OCI-LY7 (cell line): ENCODE measurements around the gene SPINDOC. TPM values are rescaled to one million over a fixed set of nuclear protein-coding genes. Genes with fewer than 3 reads are reported as not detected.

Experiments used
- BruUV-seq: library from RNA; stranded (reverse); fragments of 400-500 nt; replicated peaks from 2 replicates; lab custom pipeline; 2021; lab: Mats Ljungman, UMichigan
- CTCF ChIA-PET: fragments of 300-600 bp; sonication (Branson Sonifier 250); formaldehyde crosslinking; loops from one replicate; lab custom pipeline; 2022; ENCODE audit warnings: antibody characterized with exemption; ENCODE audit not compliant: unreplicated experiment; lab: Charles Lee
- POLR2A ChIA-PET: fragments of 300-600 bp; sonication (Branson Sonifier 250); formaldehyde crosslinking; loops from one replicate; lab custom pipeline; 2022; ENCODE audit warnings: antibody characterized with exemption; lab: Charles Lee
- DNase-seq: peaks from one replicate; pipeline ENCODE4 v3.0.0-alpha.2; 2015; ENCODE audit warnings: low spot score
- H2AFZ ChIP-seq: fragments of 200-600 bp; sonication (generic), shearing (Covaris generic); 2 replicates; pipeline ENCODE4 v1.6.1; 2014; ENCODE audit warnings: mild to moderate bottlenecking, antibody characterized with exemption, low read length, moderate library complexity
- H3K27ac ChIP-seq: fragments of 200-600 bp; sonication (generic); 2 replicates; pipeline ENCODE4 v1.5.1; 2014; ENCODE audit warnings: mixed run types, low read depth, mild to moderate bottlenecking, moderate library complexity, low read length, inconsistent platforms; ENCODE audit not compliant: poor library complexity, severe bottlenecking
- H3K36me3 ChIP-seq: fragments of 200-600 bp; sonication (generic); 2 replicates; pipeline ENCODE4 v1.6.1; 2014; ENCODE audit warnings: mild to moderate bottlenecking, antibody characterized with exemption, low read length, moderate library complexity, mixed read lengths; ENCODE audit not compliant: insufficient read depth
- H3K4me1 ChIP-seq: fragments of 200-600 bp; sonication (generic); 2 replicates; pipeline ENCODE4 v1.5.1; 2014; ENCODE audit warnings: mild to moderate bottlenecking, low read length; ENCODE audit not compliant: insufficient read depth, poor library complexity, severe bottlenecking
- H3K4me2 ChIP-seq: fragments of 200-600 bp; sonication (generic); 2 replicates; pipeline ENCODE4 v1.6.1; 2014; ENCODE audit warnings: mild to moderate bottlenecking, low read length
- H3K4me3 ChIP-seq: fragments of 200-600 bp; sonication (generic); 2 replicates; pipeline ENCODE4 v1.5.1; 2014; ENCODE audit warnings: mild to moderate bottlenecking, low read depth, low read length; ENCODE audit not compliant: poor library complexity, severe bottlenecking
- H3K79me2 ChIP-seq: fragments of 200-600 bp; sonication (generic); 2 replicates; pipeline ENCODE4 v1.6.1; 2016; ENCODE audit warnings: low read depth, mild to moderate bottlenecking, low read length, moderate library complexity, mixed read lengths; ENCODE audit not compliant: insufficient read depth
- H3K9me2 ChIP-seq: fragments of 200-600 bp; sonication (generic); 2 replicates; pipeline ENCODE4 v1.6.1; 2016; ENCODE audit warnings: mild to moderate bottlenecking, low read length, mixed read lengths; ENCODE audit not compliant: insufficient read depth
- H3K9me3 ChIP-seq: fragments of 200-600 bp; sonication (generic); 2 replicates; pipeline ENCODE4 v1.6.1; 2014; ENCODE audit warnings: mild to moderate bottlenecking, mixed run types, low read length, mixed read lengths
- H4K20me1 ChIP-seq: fragments of 200-600 bp; sonication (generic); 2 replicates; pipeline ENCODE4 v1.6.1; 2014; ENCODE audit warnings: mild to moderate bottlenecking, antibody characterized with exemption, low read length, moderate library complexity, mixed read lengths; ENCODE audit not compliant: insufficient read depth
- EZH2phosphoT487 ChIP-seq: fragments of 200-600 bp; sonication (generic); IDR thresholded peaks from 2 replicates; pipeline ENCODE4 v1.6.1; 2018; ENCODE audit warnings: low read depth, borderline replicate concordance, mild to moderate bottlenecking, mixed run types, antibody characterized with exemption, low read length, moderate library complexity, mixed read lengths
- intact Hi-C: fragments of 100-400 bp; cut with micrococcal nuclease; formaldehyde crosslinking; loops from one replicate; pipeline ENCODE4 v1.10.0; 2022; ENCODE audit not compliant: unreplicated experiment
- total RNA-seq, 2 experiments: library from RNA; depleted of rRNA in 1 of 2; stranded (reverse); fragments of >200 nt in 1 of 2; shearing (Covaris generic) in 1 of 2; gene quantifications; 2 replicates each; pipeline ENCODE4 v1.2.3, GENCODE V29; 2014 to 2022
- TF ChIP-seq, protein P1 (sequence below): fragments of 200-600 bp; sonication (generic); conservative IDR thresholded peaks from 2 replicates; pipeline ENCODE4 v1.5.1; 2014; ENCODE audit warnings: mild to moderate bottlenecking, antibody characterized with exemption, low read length, moderate library complexity, mixed read lengths

SPINDOC gene
- total RNA-seq, 2 experiments from 2014 or later, result 57.9 to 81.8 TPM

DNA sequence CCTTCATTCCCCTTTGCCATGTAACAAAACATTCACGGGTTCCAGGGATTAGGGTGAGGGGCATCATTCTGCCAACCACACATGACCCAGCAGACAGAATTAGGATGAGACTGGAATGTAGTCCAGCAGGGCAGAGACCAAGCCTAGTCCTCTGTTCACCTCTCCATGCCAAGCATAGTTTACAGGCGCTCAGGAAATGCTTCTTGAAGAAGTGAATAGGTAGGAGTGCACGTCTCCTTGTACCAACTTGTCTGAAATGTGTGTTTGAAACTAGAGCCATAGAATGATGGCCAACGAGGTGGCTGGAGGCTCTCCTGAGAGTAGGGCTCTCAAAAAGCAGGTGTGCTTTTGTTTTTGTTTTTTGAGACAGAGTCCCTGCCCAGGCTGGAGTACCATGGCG, 8.2 kb downstream of the SPINDOC start:
- Histone ChIP-seq H3K79me2 (peaks cover 10% of the 10 kb centered on the region; the same call in 1 of the 2 replicates), H3K9me2 (no peaks in the 10 kb centered on the region), H3K4me2 (no peak overlapping the region), H4K20me1 (no peaks in the 10 kb centered on the region), H2AFZ (no peak overlapping the region), H3K4me1 (no peaks in the 10 kb centered on the region), H3K27ac (no peak overlapping the region), H3K9me3 (no peaks in the 10 kb centered on the region), H3K4me3 (no peak overlapping the region), H3K36me3 (peaks cover 95% of the 10 kb centered on the region)
- intact Hi-C loops, result no loop called here
- POLR2A ChIA-PET, result no interaction called here
- no peak for DNase-seq
- BruUV-seq, result no TSS peak
- TF ChIP-seq, protein P1, sequence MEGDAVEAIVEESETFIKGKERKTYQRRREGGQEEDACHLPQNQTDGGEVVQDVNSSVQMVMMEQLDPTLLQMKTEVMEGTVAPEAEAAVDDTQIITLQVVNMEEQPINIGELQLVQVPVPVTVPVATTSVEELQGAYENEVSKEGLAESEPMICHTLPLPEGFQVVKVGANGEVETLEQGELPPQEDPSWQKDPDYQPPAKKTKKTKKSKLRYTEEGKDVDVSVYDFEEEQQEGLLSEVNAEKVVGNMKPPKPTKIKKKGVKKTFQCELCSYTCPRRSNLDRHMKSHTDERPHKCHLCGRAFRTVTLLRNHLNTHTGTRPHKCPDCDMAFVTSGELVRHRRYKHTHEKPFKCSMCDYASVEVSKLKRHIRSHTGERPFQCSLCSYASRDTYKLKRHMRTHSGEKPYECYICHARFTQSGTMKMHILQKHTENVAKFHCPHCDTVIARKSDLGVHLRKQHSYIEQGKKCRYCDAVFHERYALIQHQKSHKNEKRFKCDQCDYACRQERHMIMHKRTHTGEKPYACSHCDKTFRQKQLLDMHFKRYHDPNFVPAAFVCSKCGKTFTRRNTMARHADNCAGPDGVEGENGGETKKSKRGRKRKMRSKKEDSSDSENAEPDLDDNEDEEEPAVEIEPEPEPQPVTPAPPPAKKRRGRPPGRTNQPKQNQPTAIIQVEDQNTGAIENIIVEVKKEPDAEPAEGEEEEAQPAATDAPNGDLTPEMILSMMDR, result no peak
- no peak for TF ChIP-seq EZH2phosphoT487
- CTCF ChIA-PET, result interaction anchor here (0.7 kb wide), 1 partner anchor 12 kb away, joined by 3 read pairs; no protein-coding TSS in a partner anchor

DNA sequence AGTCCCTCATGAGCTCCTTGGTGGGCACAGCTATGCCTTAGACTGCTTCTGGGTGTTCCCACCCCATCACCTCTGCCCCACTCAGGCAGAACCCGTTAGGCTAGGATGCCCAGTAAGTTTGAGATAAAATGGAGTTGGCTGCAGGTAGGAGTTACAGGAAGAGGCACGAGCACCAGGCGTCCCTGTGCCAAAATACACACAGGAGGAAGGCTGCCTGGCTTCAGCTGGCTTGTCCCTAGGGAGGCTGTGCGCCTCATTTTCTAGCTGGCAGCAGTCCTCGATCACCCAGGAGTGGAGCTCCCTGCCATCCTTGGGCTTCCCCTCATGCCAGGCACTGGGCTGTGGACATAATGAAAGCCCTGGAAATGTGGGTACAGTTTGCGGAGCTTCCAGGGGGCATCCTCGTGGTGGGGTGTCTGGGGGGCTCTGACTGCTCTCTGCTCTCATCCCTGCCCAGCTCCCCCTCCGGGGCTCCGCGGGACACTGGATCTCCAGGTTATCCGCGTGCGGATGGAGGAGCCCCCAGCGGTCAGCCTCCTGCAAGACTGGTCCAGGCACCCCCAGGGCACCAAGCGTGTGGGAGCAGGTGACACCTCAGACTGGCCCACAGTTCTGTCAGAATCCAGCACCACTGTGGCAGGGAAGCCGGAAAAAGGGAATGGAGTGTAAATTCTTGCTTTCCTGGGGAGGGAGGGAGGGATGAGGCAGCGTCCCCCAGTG, 13.4 kb downstream of the SPINDOC start:
- no peak overlapping the region for H3K4me3 ChIP-seq
- CTCF ChIA-PET, result interaction anchor here (1.0 kb wide), 1 partner anchor 10 kb away, joined by 5 read pairs; no protein-coding TSS in a partner anchor
- no peaks in the 10 kb centered on the region for H4K20me1 ChIP-seq
- no TSS peak for BruUV-seq
- no peaks in the 10 kb centered on the region for H3K9me3 ChIP-seq
- H3K79me2 ChIP-seq, result no peaks in the 10 kb centered on the region
- peaks cover 61% of the 10 kb centered on the region for H3K36me3 ChIP-seq
- DNase-seq, result no peak
- intact Hi-C loops, result no loop called here
- H3K27ac ChIP-seq, result no peak overlapping the region
- no peaks in the 10 kb centered on the region for H3K9me2 ChIP-seq
- H2AFZ ChIP-seq, result no peak overlapping the region
- POLR2A ChIA-PET, result interaction anchor here (0.6 kb wide), 1 partner anchor 94 kb away, joined by 5 read pairs; no protein-coding TSS in a partner anchor
- H3K4me1 ChIP-seq, result no peaks in the 10 kb centered on the region
- no peak overlapping the region for H3K4me2 ChIP-seq
- TF ChIP-seq, protein P1, result no peak
- no peak for TF ChIP-seq EZH2phosphoT487
